ENCODE results near the gene KIAA0513. TPM values are rescaled to one million over a fixed set of nuclear protein-coding genes. Genes with fewer than 3 reads are reported as not detected.

Gene KIAA0513
- total RNA-seq, 1 donor from 2014 or later, result 10.3 TPM

GRCh38 chr16:85010931-85011845 lies 16.4 kb upstream of the KIAA0513 start, which contains the start of gene ZDHHC7:
ZDHHC7 (minus strand) TSS chr16:85011535; CDS start chr16:84990618, 20,917 bp downstream.
- DNase-seq (ENCODE audit: low read depth, low spot score), result peak; percentile 81
- no peak for TF ChIP-seq CTCF (conservative IDR thresholded peaks at IDR 0.05)
- H3K27ac Mint-ChIP-seq (ENCODE audit: unreplicated experiment), result peak within 1 kb of the TSS; percentile 98
- H3K36me3 Mint-ChIP-seq (ENCODE audit: low read depth), result no peaks in the 10 kb centered on the region
- peaks cover 4% of the 10 kb centered on the region for H3K27me3 Mint-ChIP-seq (ENCODE audit: low read depth)
- peak within 1 kb of the TSS; percentile 97 for H3K4me3 Mint-ChIP-seq
- no peaks in the 10 kb centered on the region for H3K9me3 Mint-ChIP-seq
- peaks cover 17% of the 10 kb centered on the region for H3K4me1 Mint-ChIP-seq

DNA sequence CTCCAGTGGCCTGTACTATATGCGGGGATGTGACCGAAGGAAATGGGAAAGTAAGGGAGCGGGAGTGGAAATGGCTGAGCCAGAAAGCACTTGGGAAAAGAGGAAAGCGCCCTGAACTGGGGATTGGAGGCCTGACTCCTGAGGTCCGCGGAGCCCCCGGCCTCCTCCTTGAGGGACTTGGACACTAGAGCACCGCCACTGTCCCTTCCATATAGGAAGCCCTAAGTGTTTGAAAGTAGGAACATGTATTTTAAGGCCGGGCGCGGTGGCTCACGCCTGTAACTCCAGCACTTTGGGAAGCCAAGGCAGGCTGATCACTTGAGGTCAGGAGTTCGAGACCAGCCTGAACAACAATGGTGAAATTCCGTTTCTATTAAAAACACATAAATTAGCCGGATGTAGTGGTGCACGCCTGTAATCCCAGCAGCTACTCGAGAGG lies 15.7 kb upstream of the KIAA0513 start:
- Mint-ChIP-seq H3K27me3 (ENCODE audit: low read depth) (peaks cover 7% of the 10 kb centered on the region), H3K4me1 (peaks cover 17% of the 10 kb centered on the region), H3K36me3 (ENCODE audit: low read depth) (no peaks in the 10 kb centered on the region), H3K9me3 (no peaks in the 10 kb centered on the region), H3K4me3 (peak overlapping the region; percentile 97), H3K27ac (ENCODE audit: unreplicated experiment) (peak overlapping the region; percentile 98)
- TF ChIP-seq CTCF (conservative IDR thresholded peaks at IDR 0.05), result no peak
- DNase-seq (ENCODE audit: low read depth, low spot score), result no peak

- no peak overlapping the region for H3K4me3 Mint-ChIP-seq
- no peak overlapping the region for H3K27ac Mint-ChIP-seq (ENCODE audit: unreplicated experiment)
- peaks cover 17% of the 10 kb centered on the region for H3K4me1 Mint-ChIP-seq
- no peak for DNase-seq (ENCODE audit: low read depth, low spot score)
- H3K36me3 Mint-ChIP-seq (ENCODE audit: low read depth), result no peaks in the 10 kb centered on the region
- no peak for TF ChIP-seq CTCF (conservative IDR thresholded peaks at IDR 0.05)
- peaks cover 32% of the 10 kb centered on the region for H3K27me3 Mint-ChIP-seq (ENCODE audit: low read depth)
- H3K9me3 Mint-ChIP-seq, result no peaks in the 10 kb centered on the region
These were observed 13.3 kb upstream of the KIAA0513 start for GRCh38 chr16:85014311-85014710.

- Mint-ChIP-seq H3K27me3 (ENCODE audit: low read depth) (peaks cover 41% of the 10 kb centered on the region), H3K36me3 (ENCODE audit: low read depth) (no peaks in the 10 kb centered on the region), H3K9me3 (no peaks in the 10 kb centered on the region), H3K4me1 (peaks cover 8% of the 10 kb centered on the region), H3K27ac (ENCODE audit: unreplicated experiment) (no peak overlapping the region), H3K4me3 (no peak overlapping the region)
- no peak for DNase-seq (ENCODE audit: low read depth, low spot score)
- no peak for TF ChIP-seq CTCF (conservative IDR thresholded peaks at IDR 0.05)
These were observed 12.0 kb upstream of the KIAA0513 start for GRCh38 chr16:85015481-85016187.

GRCh38 chr16:85017151-85017550 lies 10.4 kb upstream of the KIAA0513 start:
- H3K4me3 Mint-ChIP-seq, result no peak overlapping the region
- no peaks in the 10 kb centered on the region for H3K36me3 Mint-ChIP-seq (ENCODE audit: low read depth)
- H3K9me3 Mint-ChIP-seq, result no peaks in the 10 kb centered on the region
- TF ChIP-seq CTCF (conservative IDR thresholded peaks at IDR 0.05), result no peak
- DNase-seq (ENCODE audit: low read depth, low spot score), result no peak
- no peaks in the 10 kb centered on the region for H3K4me1 Mint-ChIP-seq
- H3K27ac Mint-ChIP-seq (ENCODE audit: unreplicated experiment), result no peak overlapping the region
- H3K27me3 Mint-ChIP-seq (ENCODE audit: low read depth), result peaks cover 41% of the 10 kb centered on the region

All from neural crest cell (in vitro differentiated cells).